Neural cell (in vitro differentiated cells): ENCODE results near the gene TMEM50B. TPM values are rescaled to one million over a fixed set of nuclear protein-coding genes. Genes with fewer than 3 reads are reported as not detected.

Source experiments
- H2AFZ ChIP-seq: fragments of 200-600, 300-800 bp; sonication (generic), shearing (Covaris generic); 2 replicates; pipeline ENCODE4 v1.6.0; 2014; ENCODE audit warnings: low read depth, mild to moderate bottlenecking, antibody characterized with exemption, low read length, moderate library complexity
- H3F3A ChIP-seq: fragments of 200-600 bp; shearing (Covaris generic); 2 replicates; pipeline ENCODE4 v1.6.1; 2016; ENCODE audit warnings: mild to moderate bottlenecking, moderate library complexity, mixed read lengths, antibody characterized with exemption, low read length; ENCODE audit not compliant: insufficient read depth, poor library complexity, severe bottlenecking
- H3K27ac ChIP-seq: fragments of 200-600, 300-800 bp; sonication (generic), shearing (Covaris generic); 2 replicates; pipeline ENCODE4 v1.5.1; 2014; ENCODE audit warnings: mild to moderate bottlenecking, low read length, moderate library complexity
- H3K27me3 ChIP-seq: fragments of 300-800, 200-600 bp; sonication (generic), shearing (Covaris generic); 2 replicates; pipeline ENCODE4 v1.6.0; 2014; ENCODE audit warnings: mild to moderate bottlenecking, low read depth, low read length, moderate library complexity; ENCODE audit not compliant: insufficient read depth
- H3K36me3 ChIP-seq: fragments of 300-800, 200-600 bp; sonication (generic), shearing (Covaris generic); 2 replicates; pipeline ENCODE4 v1.5.1; 2014; ENCODE audit warnings: mild to moderate bottlenecking, antibody characterized with exemption, low read length, moderate library complexity; ENCODE audit not compliant: insufficient read depth
- H3K4me2 ChIP-seq: fragments of 300-800, 200-600 bp; sonication (generic), shearing (Covaris generic); 2 replicates; pipeline ENCODE4 v1.6.0; 2014; ENCODE audit warnings: mild to moderate bottlenecking, low read length
- H3K4me3 ChIP-seq: fragments of 300-800, 200-600 bp; sonication (generic), shearing (Covaris generic); 2 replicates; pipeline ENCODE4 v1.5.1; 2014; ENCODE audit warnings: mild to moderate bottlenecking, low read length, moderate library complexity
- H3K79me2 ChIP-seq: fragments of 200-600 bp; shearing (Covaris generic); replicated peaks from 2 replicates; pipeline ENCODE4 v1.6.0; 2014; ENCODE audit warnings: mild to moderate bottlenecking, low read length, moderate library complexity; ENCODE audit not compliant: insufficient read depth
- H3K9ac ChIP-seq: fragments of 300-800, 200-600 bp; sonication (generic), shearing (Covaris generic); 2 replicates; pipeline ENCODE4 v1.6.1; 2016; ENCODE audit warnings: mild to moderate bottlenecking, low read length, mixed read lengths
- H3K9me2 ChIP-seq: fragments of 200-600 bp; shearing (Covaris generic); 2 replicates; pipeline ENCODE4 v1.6.1; 2016; ENCODE audit warnings: mild to moderate bottlenecking, low read length, mixed read lengths; ENCODE audit not compliant: insufficient read depth
- H3K9me3 ChIP-seq: fragments of 200-600, 300-800 bp; sonication (generic), shearing (Covaris generic); 2 replicates; pipeline ENCODE4 v1.6.1; 2016; ENCODE audit warnings: mild to moderate bottlenecking, mixed run types, low read length, moderate library complexity, mixed read lengths
- H4K20me1 ChIP-seq: fragments of 200-600 bp; shearing (Covaris generic); 2 replicates; pipeline ENCODE4 v1.6.1; 2016; ENCODE audit warnings: mild to moderate bottlenecking, mixed run types; ENCODE audit not compliant: insufficient read depth
- CTCF ChIP-seq: fragments of 450-650 bp; IDR thresholded peaks from 2 replicates; pipeline ENCODE4 v1.5.1; 2014; ENCODE audit warnings: antibody characterized with exemption, mild to moderate bottlenecking, moderate library complexity; ENCODE audit not compliant: poor library complexity, severe bottlenecking
- EP300 ChIP-seq: fragments of 450-650 bp; conservative IDR thresholded peaks from 2 replicates; pipeline ENCODE4 v1.6.1; 2014; ENCODE audit warnings: antibody characterized with exemption, mild to moderate bottlenecking, moderate library complexity; ENCODE audit not compliant: poor library complexity, severe bottlenecking
- EZH2 ChIP-seq: fragments of 200-600, 300-800 bp; shearing (Covaris generic), sonication (generic); IDR thresholded peaks from 2 replicates; pipeline ENCODE4 v1.6.1; 2014; ENCODE audit warnings: antibody characterized with exemption, low read length, borderline replicate concordance, mild to moderate bottlenecking; ENCODE audit not compliant: insufficient read depth, poor library complexity, severe bottlenecking
- MXI1 ChIP-seq: fragments of 450-650 bp; conservative IDR thresholded peaks from 2 replicates; pipeline ENCODE4 v1.6.1; 2014; ENCODE audit warnings: antibody characterized with exemption, mild to moderate bottlenecking; ENCODE audit not compliant: poor library complexity, severe bottlenecking
- POLR2AphosphoS5 ChIP-seq: IDR thresholded peaks from 2 replicates; pipeline ENCODE4 v1.6.1; 2012
- RAD21 ChIP-seq: fragments of 450-650 bp; conservative IDR thresholded peaks from 2 replicates; pipeline ENCODE4 v1.6.1; 2014; ENCODE audit warnings: antibody characterized with exemption, mild to moderate bottlenecking, moderate library complexity
- REST ChIP-seq: IDR thresholded peaks from 2 replicates; pipeline ENCODE4 v1.6.1; 2012; ENCODE audit warnings: borderline replicate concordance
- SMC3 ChIP-seq: fragments of 450-650 bp; conservative IDR thresholded peaks from 2 replicates; pipeline ENCODE4 v1.6.1; 2014; ENCODE audit warnings: antibody characterized with exemption, mild to moderate bottlenecking, moderate library complexity; ENCODE audit not compliant: poor library complexity
- TAF1 ChIP-seq: IDR thresholded peaks from 2 replicates; pipeline ENCODE4 v1.6.1; 2012; ENCODE audit warnings: low read depth
- polyA plus RNA-seq: library from polyadenylated mRNA; depleted of rRNA; stranded (reverse); fragments of >200 nt; gene quantifications from 2 replicates; pipeline ENCODE4 v1.2.3, GENCODE V29; 2014

TMEM50B gene
- polyA plus RNA-seq, 1 donor from 2014 or later: 69.4 TPM

- no peaks in the 10 kb centered on the region for H3K9me2 ChIP-seq
- H2AFZ ChIP-seq: no peak overlapping the region
- H3K9me3 ChIP-seq: no peaks in the 10 kb centered on the region
- TF ChIP-seq EP300 (no peak), TAF1 (no peak), EZH2 (no peak), SMC3 (no peak), RAD21 (no peak), REST (no peak), CTCF (no peak), POLR2AphosphoS5 (no peak), MXI1 (no peak)
- no peaks in the 10 kb centered on the region for H3K27me3 ChIP-seq
- H3K79me2 ChIP-seq: no peaks in the 10 kb centered on the region
- no peaks in the 10 kb centered on the region for H3F3A ChIP-seq
- H3K4me3 ChIP-seq: no peak overlapping the region
- no peak overlapping the region for H3K27ac ChIP-seq
- peaks cover 5% of the 10 kb centered on the region for H3K36me3 ChIP-seq
- no peak overlapping the region for H3K9ac ChIP-seq
- H4K20me1 ChIP-seq: no peaks in the 10 kb centered on the region
- no peak overlapping the region for H3K4me2 ChIP-seq
Observed at GRCh38 chr21:33434770-33435360, 44.9 kb downstream of the TMEM50B start.

DNA sequence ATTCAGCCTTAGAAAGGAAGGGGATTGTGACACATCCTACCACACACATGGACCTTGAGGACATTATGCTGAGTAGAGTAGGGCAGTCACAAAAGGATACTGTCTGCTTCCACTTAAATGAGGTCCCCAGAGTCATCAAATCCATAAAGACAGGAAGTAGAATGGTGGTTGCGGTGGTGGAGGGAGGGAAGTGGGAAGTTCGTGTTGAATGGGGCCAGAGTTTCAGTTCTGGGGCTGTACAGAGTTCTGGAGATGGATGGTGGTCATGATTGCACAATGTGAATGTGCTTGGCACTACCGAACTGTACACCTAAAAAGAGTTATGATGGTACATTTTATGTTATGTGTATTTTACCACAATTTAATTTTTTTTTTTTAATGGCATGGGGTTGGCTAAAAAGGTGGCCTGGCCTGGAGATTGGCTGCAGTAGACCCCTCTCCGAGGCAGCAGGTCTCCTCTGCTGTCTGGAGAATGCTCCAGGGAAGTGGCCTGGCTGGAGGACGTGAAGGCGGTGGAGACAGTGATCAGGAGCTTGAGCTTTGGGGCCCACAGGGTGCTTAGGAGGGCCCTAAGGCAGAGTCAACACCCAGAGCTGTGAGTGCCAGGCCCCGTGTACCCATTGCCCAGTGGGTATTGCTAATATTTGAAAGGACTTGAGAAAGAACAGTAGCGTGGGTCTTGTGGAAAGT is 46.2 kb downstream of the TMEM50B start:
- Histone ChIP-seq H3K79me2 (no peaks in the 10 kb centered on the region), H3F3A (no peaks in the 10 kb centered on the region), H3K27me3 (no peaks in the 10 kb centered on the region), H3K9me2 (no peaks in the 10 kb centered on the region), H4K20me1 (no peaks in the 10 kb centered on the region), H2AFZ (no peak overlapping the region), H3K36me3 (peaks cover 5% of the 10 kb centered on the region), H3K4me2 (no peak overlapping the region), H3K27ac (no peak overlapping the region), H3K9ac (no peak overlapping the region), H3K4me3 (no peak overlapping the region), H3K9me3 (no peaks in the 10 kb centered on the region)
- TF ChIP-seq REST (no peak), CTCF (no peak), POLR2AphosphoS5 (no peak), SMC3 (no peak), MXI1 (no peak)
